H1 (cell line): ENCODE measurements around the gene ADRM1. TPM values are rescaled to one million over a fixed set of nuclear protein-coding genes. Genes with fewer than 3 reads are reported as not detected.

Source experiments
- CTCF ChIA-PET: fragments of 300-600 bp; sonication (Branson Sonifier 250); formaldehyde crosslinking; loops from one replicate; lab custom pipeline; 2021; ENCODE audit not compliant: partially characterized antibody; lab: Charles Lee
- POLR2A ChIA-PET: fragments of 300-600 bp; sonication (Branson Sonifier 250); formaldehyde crosslinking; loops from one replicate; lab custom pipeline; 2021; ENCODE audit warnings: inconsistent platforms; ENCODE audit not compliant: partially characterized antibody; lab: Charles Lee
- DNase-seq, 2 experiments: peaks; one replicate each; pipeline versions ENCODE4 v3.0.0 to v3.0.0-alpha.2; 2010 to 2022; ENCODE audit warnings: low spot score in 2 of 2, low read depth in 1 of 2, mixed read lengths in 1 of 2
- FAIRE-seq: peaks from 2 replicates; lab custom pipeline; 2011; peaks lifted over from hg19 to GRCh38; lab: Jason Lieb, UNC
- H2AFZ ChIP-seq: 2 replicates; pipeline ENCODE4 v1.8.1; 2012; ENCODE audit warnings: low read length, inconsistent platforms
- H2AK5ac ChIP-seq: 2 replicates; pipeline ENCODE4 v1.6.1; 2013; ENCODE audit warnings: low read depth, low read length
- H2BK120ac ChIP-seq: replicated peaks from 2 replicates; pipeline ENCODE3; 2013; ENCODE audit warnings: low read depth, low read length, inconsistent platforms
- H2BK12ac ChIP-seq: 2 replicates; pipeline ENCODE4 v1.6.1; 2013; ENCODE audit warnings: low read depth, low read length
- H2BK15ac ChIP-seq: 2 replicates; pipeline ENCODE4 v1.6.1; 2013; ENCODE audit warnings: low read length
- H2BK20ac ChIP-seq: 2 replicates; pipeline ENCODE4 v1.6.1; 2013; ENCODE audit warnings: low read length
- H2BK5ac ChIP-seq: 2 replicates; pipeline ENCODE4 v1.6.1; 2013; ENCODE audit warnings: low read depth, low read length
- H3K14ac ChIP-seq: 2 replicates; pipeline ENCODE4 v1.6.1; 2013; ENCODE audit warnings: inconsistent platforms; ENCODE audit not compliant: insufficient read length
- H3K18ac ChIP-seq: 2 replicates; pipeline ENCODE4 v1.6.1; 2013; ENCODE audit warnings: low read length; ENCODE audit errors: extremely low read depth
- H3K23ac ChIP-seq: 2 replicates; pipeline ENCODE4 v1.6.1; 2013; ENCODE audit warnings: inconsistent platforms; ENCODE audit not compliant: insufficient read length
- H3K23me2 ChIP-seq: 2 replicates; pipeline ENCODE4 v1.6.1; 2013; ENCODE audit warnings: low read depth, low read length
- H3K27ac ChIP-seq: 2 replicates; pipeline ENCODE4 v1.6.1; 2011; ENCODE audit warnings: low read depth, low read length, inconsistent platforms
- H3K27me3 ChIP-seq, 4 experiments: replicated peaks in 1 of 4; 1 replicate in 1 of 4; 2 replicates in 3 of 4; pipeline versions ENCODE4 v1.6.1 to v1.8.1; 2011 to 2013; ENCODE audit warnings: low read length in 3 of 4, mild to moderate bottlenecking in 3 of 4, inconsistent platforms in 2 of 4, mixed read lengths in 2 of 4, moderate library complexity in 1 of 4; ENCODE audit not compliant: control insufficient read depth in 3 of 4, insufficient read depth in 3 of 4; ENCODE audit errors: extremely low read depth in 1 of 4
- H3K36me3 ChIP-seq, 4 experiments: 2 replicates each; pipeline versions ENCODE4 v1.6.1 to v1.8.1; 2011 to 2013; ENCODE audit warnings: mild to moderate bottlenecking in 4 of 4, low read length in 3 of 4, moderate library complexity in 2 of 4, control low read depth in 1 of 4, inconsistent platforms in 1 of 4; ENCODE audit not compliant: insufficient read depth in 4 of 4, control insufficient read depth in 2 of 4
- H3K4ac ChIP-seq: replicated peaks from 2 replicates; pipeline ENCODE3; 2013; ENCODE audit warnings: low read length, low read depth, mixed read lengths, inconsistent platforms; ENCODE audit not compliant: insufficient read length
- H3K4me1 ChIP-seq, 4 experiments: replicated peaks in 1 of 4; 1 replicate in 1 of 4; 2 replicates in 3 of 4; pipeline versions ENCODE4 v1.6.1 to v1.8.1; 2011 to 2013; ENCODE audit warnings: low read length in 3 of 4, inconsistent platforms in 2 of 4, mixed read lengths in 1 of 4; ENCODE audit not compliant: insufficient read depth in 4 of 4, control insufficient read depth in 3 of 4
- H3K4me2 ChIP-seq, 2 experiments: 2 replicates each; pipeline versions ENCODE4 v1.6.1 to v1.8.1; 2011 to 2013; ENCODE audit warnings: low read depth in 2 of 2, low read length in 2 of 2, control low read depth in 1 of 2, inconsistent platforms in 1 of 2, mild to moderate bottlenecking in 1 of 2; ENCODE audit not compliant: insufficient read depth in 1 of 2
- H3K4me3 ChIP-seq, 4 experiments: fragments of 200-600, 300-600 bp in 1 of 4; sonication (generic), shearing (Covaris generic), sonication (Bioruptor Twin) in 1 of 4; 2 replicates each; pipeline versions ENCODE4 v1.5.1 to v1.8.1; 2011 to 2016; ENCODE audit warnings: low read length in 4 of 4, low read depth in 3 of 4, control low read depth in 2 of 4, inconsistent platforms in 2 of 4, mild to moderate bottlenecking in 2 of 4, mixed read lengths in 1 of 4, moderate library complexity in 1 of 4; ENCODE audit not compliant: insufficient read depth in 2 of 4; ENCODE audit errors: extremely low read depth in 1 of 4
- H3K56ac ChIP-seq: replicated peaks from 2 replicates; pipeline ENCODE3; 2013; ENCODE audit warnings: low read depth, mild to moderate bottlenecking, mixed read lengths, low read length, inconsistent platforms; ENCODE audit not compliant: insufficient read length
- H3K79me1 ChIP-seq: 2 replicates; pipeline ENCODE4 v1.6.1; 2013; ENCODE audit warnings: low read depth, low read length, control low read depth
- H3K79me2 ChIP-seq, 2 experiments: 2 replicates each; pipeline versions ENCODE4 v1.6.1 to v1.8.1; 2012 to 2013; ENCODE audit warnings: low read length in 2 of 2, mild to moderate bottlenecking in 2 of 2, inconsistent platforms in 1 of 2; ENCODE audit not compliant: insufficient read depth in 2 of 2, control insufficient read depth in 1 of 2
- H3K9ac ChIP-seq, 4 experiments: replicated peaks in 1 of 4; 1 replicate in 1 of 4; 2 replicates in 3 of 4; pipeline versions ENCODE4 v1.6.1 to v1.8.1; 2011 to 2013; ENCODE audit warnings: low read depth in 3 of 4, low read length in 3 of 4, control low read depth in 2 of 4, mild to moderate bottlenecking in 2 of 4, moderate library complexity in 2 of 4, inconsistent platforms in 1 of 4; ENCODE audit errors: extremely low read depth in 1 of 4
- H3K9me3 ChIP-seq, 2 experiments: 2 replicates each; pipeline versions ENCODE4 v1.6.1 to v1.8.1; 2012 to 2013; ENCODE audit warnings: mild to moderate bottlenecking in 2 of 2, moderate library complexity in 2 of 2, control low read depth in 1 of 2, inconsistent platforms in 1 of 2, low read depth in 1 of 2, low read length in 1 of 2, mixed read lengths in 1 of 2; ENCODE audit not compliant: insufficient read depth in 2 of 2
- H4K20me1 ChIP-seq, 2 experiments: replicated peaks in 1 of 2; 2 replicates each; pipeline versions ENCODE3 to v1.8.1; 2011 to 2013; ENCODE audit warnings: inconsistent platforms in 2 of 2, low read length in 2 of 2, mild to moderate bottlenecking in 1 of 2; ENCODE audit not compliant: insufficient read depth in 2 of 2, control insufficient read depth in 1 of 2
- H4K5ac ChIP-seq: 2 replicates; pipeline ENCODE4 v1.6.1; 2013; ENCODE audit warnings: low read length, low read depth, mixed read lengths, inconsistent platforms; ENCODE audit not compliant: insufficient read length
- H4K8ac ChIP-seq: 2 replicates; pipeline ENCODE4 v1.8.0; 2013; ENCODE audit warnings: mild to moderate bottlenecking, moderate library complexity, low read length, inconsistent platforms; ENCODE audit not compliant: insufficient read depth; ENCODE audit errors: extremely low read depth
- H4K91ac ChIP-seq: replicated peaks from 2 replicates; pipeline ENCODE3; 2013; ENCODE audit warnings: low read length, mixed read lengths, inconsistent platforms; ENCODE audit not compliant: insufficient read length
- EGR1 ChIP-seq: IDR thresholded peaks from 2 replicates; pipeline ENCODE4 v1.6.1; 2011; ENCODE audit warnings: low read depth, low read length, borderline replicate concordance
- HDAC2 ChIP-seq, 2 experiments: fragments of 300-600 bp in 1 of 2; sonication (generic) in 1 of 2; IDR thresholded peaks; 2 replicates each; pipeline ENCODE4 v1.6.1; 2011 to 2012; ENCODE audit warnings: low read depth in 2 of 2, low read length in 2 of 2, mild to moderate bottlenecking in 2 of 2, moderate library complexity in 2 of 2, borderline replicate concordance in 1 of 2, inconsistent platforms in 1 of 2
- SAP30 ChIP-seq: fragments of 300-600 bp; sonication (generic); IDR thresholded peaks from 2 replicates; pipeline ENCODE4 v1.7.1; 2012; ENCODE audit warnings: low read length, moderate library complexity, mild to moderate bottlenecking, inconsistent platforms; ENCODE audit not compliant: insufficient read depth, insufficient replicate concordance
- SIX5 ChIP-seq: IDR thresholded peaks from 2 replicates; pipeline ENCODE4 v1.6.1; 2011; ENCODE audit warnings: mild to moderate bottlenecking, low read depth, low read length
- WGBS, 2 experiments: shearing (Covaris generic) in 1 of 2; methylation state at CpG; one replicate each; pipeline versions ENCODE4 v1.1.6 to v1.1.7; 2013 to 2015; ENCODE audit warnings: low lambda C conversion rate in 2 of 2, mixed read lengths in 2 of 2, inconsistent platforms in 1 of 2, low coverage in 1 of 2, missing lambda C conversion rate in 1 of 2; ENCODE audit not compliant: insufficient replicate concordance in 2 of 2, insufficient coverage in 1 of 2, insufficient read length in 1 of 2; ENCODE audit errors: extremely low coverage in 1 of 2, missing lambda C conversion rate in 1 of 2; 5-methylcytosine and 5-hydroxymethylcytosine counted together
- polyA plus RNA-seq, 7 experiments: library from polyadenylated mRNA; depleted of rRNA in 3 of 7; stranded (reverse) in 5 of 7; unstranded in 2 of 7; fragments of >200 nt in 5 of 7; fragments of 200-250 nt in 2 of 7; gene quantifications; 1 replicate in 5 of 7; 2 replicates in 1 of 7; 4 replicates in 1 of 7; pipeline versions ENCODE4 v1.2.1 to v1.2.3, GENCODE V29; 2011 to 2013; ENCODE audit warnings: missing spikeins in 2 of 7, mixed read lengths in 2 of 7
- total RNA-seq: library from RNA; stranded (reverse); fragmentation: NEBNext Ultra II Directional; extraction: Animal tissue kit (Norgen Biotek cat#: 25700); gene quantifications from 2 replicates; pipeline ENCODE4 v1.2.1, GENCODE V29; 2021
- TF ChIP-seq, protein P1 (sequence below), 3 experiments: IDR thresholded peaks; 1 replicate in 2 of 3; 2 replicates in 1 of 3; pipeline versions ENCODE4 v1.5.1 to v1.6.1; 2011; ENCODE audit warnings: low read length in 3 of 3, mild to moderate bottlenecking in 3 of 3, inconsistent platforms in 2 of 3, low read depth in 1 of 3, moderate library complexity in 1 of 3; ENCODE audit not compliant: insufficient read depth in 1 of 3; ENCODE audit errors: control extremely low read depth in 1 of 3

Gene ADRM1
- total and polyA plus RNA-seq, 2 of the 8 experiments (the other 6 are each of a cell fraction or from before 2014, with no cell fraction given): 126 to 214 TPM

DNA sequence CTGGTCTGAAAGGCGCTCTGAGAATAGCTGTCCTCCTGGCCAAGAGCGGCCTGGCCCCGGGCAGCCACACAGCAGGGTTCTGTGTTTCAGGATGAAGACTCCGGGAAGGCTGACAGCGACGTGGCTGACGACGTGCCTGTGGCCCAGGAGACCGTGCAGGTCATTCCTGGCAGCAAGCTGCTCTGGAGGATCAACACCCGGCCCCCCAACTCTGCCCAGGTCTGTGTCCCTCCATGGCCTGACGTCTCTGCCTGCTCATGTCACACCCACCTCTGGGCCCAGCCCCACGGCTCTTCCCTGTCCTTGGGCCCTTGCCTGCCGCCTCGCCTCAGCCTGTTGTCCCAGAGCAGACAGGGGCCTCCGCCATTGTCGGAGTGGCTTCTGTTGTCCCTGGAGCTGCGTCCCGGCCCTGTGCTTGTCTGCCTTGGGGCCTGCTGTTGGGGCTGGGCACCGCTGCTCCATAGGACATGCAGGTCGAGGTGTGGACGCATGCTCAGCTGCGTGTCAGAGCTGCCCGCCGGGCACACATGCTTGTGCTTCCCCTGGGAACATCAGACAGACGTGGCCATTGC lies 16.2 kb upstream of the ADRM1 start:
- no peak overlapping the region for H2BK12ac ChIP-seq
- no peaks in the 10 kb centered on the region for H3K79me1 ChIP-seq
- H3K9ac ChIP-seq: no peak overlapping the region
- H3K14ac ChIP-seq: no peak overlapping the region
- H2BK120ac ChIP-seq: no peak overlapping the region
- ChIA-PET POLR2A (no interaction called here), CTCF (interaction anchor here (1.2 to 1.3 kb wide), 2 partner anchors 9 to 27 kb away, joined by 3 to 4 read pairs; no protein-coding TSS in a partner anchor)
- H3K4me3 ChIP-seq: no peak overlapping the region
- no peak overlapping the region for H4K91ac ChIP-seq
- WGBS, 2 experiments: 95% methylated on average over 25 of the region's 25 CpGs; no CpG with 5 or more reads in 1 of the 2 experiments
- H2BK20ac ChIP-seq: no peak overlapping the region
- no peak overlapping the region for H2BK15ac ChIP-seq
- H3K18ac ChIP-seq: no peak overlapping the region
- no peak overlapping the region for H3K27ac ChIP-seq
- no peak overlapping the region for H3K4me2 ChIP-seq
- H4K20me1 ChIP-seq: peaks cover 0 to 7% of the 10 kb centered on the region in 2 experiments
- no peaks in the 10 kb centered on the region for H3K9me3 ChIP-seq
- H3K23me2 ChIP-seq: no peaks in the 10 kb centered on the region
- no peak overlapping the region for H3K4ac ChIP-seq
- H4K8ac ChIP-seq: peak overlapping the region; percentile 51; the same call in 1 of the 2 replicates
- H3K23ac ChIP-seq: no peak overlapping the region
- no peak overlapping the region for H3K56ac ChIP-seq
- H4K5ac ChIP-seq: no peak overlapping the region
- DNase-seq (no peak), FAIRE-seq (no peak)
- no peaks in the 10 kb centered on the region for H3K4me1 ChIP-seq
- no peak overlapping the region for H2BK5ac ChIP-seq
- H3K27me3 ChIP-seq: no peaks in the 10 kb centered on the region
- H3K36me3 ChIP-seq: peaks cover 5 to 26% (median 14%) of the 10 kb centered on the region in 4 experiments
- H3K79me2 ChIP-seq: no peaks in the 10 kb centered on the region
- no peak for TF ChIP-seq SIX5
- TF ChIP-seq EGR1: no peak
- TF ChIP-seq, protein P1, sequence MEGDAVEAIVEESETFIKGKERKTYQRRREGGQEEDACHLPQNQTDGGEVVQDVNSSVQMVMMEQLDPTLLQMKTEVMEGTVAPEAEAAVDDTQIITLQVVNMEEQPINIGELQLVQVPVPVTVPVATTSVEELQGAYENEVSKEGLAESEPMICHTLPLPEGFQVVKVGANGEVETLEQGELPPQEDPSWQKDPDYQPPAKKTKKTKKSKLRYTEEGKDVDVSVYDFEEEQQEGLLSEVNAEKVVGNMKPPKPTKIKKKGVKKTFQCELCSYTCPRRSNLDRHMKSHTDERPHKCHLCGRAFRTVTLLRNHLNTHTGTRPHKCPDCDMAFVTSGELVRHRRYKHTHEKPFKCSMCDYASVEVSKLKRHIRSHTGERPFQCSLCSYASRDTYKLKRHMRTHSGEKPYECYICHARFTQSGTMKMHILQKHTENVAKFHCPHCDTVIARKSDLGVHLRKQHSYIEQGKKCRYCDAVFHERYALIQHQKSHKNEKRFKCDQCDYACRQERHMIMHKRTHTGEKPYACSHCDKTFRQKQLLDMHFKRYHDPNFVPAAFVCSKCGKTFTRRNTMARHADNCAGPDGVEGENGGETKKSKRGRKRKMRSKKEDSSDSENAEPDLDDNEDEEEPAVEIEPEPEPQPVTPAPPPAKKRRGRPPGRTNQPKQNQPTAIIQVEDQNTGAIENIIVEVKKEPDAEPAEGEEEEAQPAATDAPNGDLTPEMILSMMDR (IDR thresholded peaks at IDR 0.05; ENCODE audit: control extremely low read depth in 1 of 3, insufficient read depth in 1 of 3, low read depth in 1 of 3, low read length in 3 of 3): no peak
- no peak for TF ChIP-seq SAP30
- TF ChIP-seq HDAC2 (IDR thresholded peaks at IDR 0.05; ENCODE audit: borderline replicate concordance in 1 of 2, low read depth in 2 of 2, low read length in 2 of 2): no peak
- no peak overlapping the region for H2AFZ ChIP-seq
- H2AK5ac ChIP-seq: no peak overlapping the region
